ENCODE results near the gene MAP2K3. TPM values are rescaled to one million over a fixed set of nuclear protein-coding genes. Genes with fewer than 3 reads are reported as not detected.

Gene MAP2K3
- total RNA-seq, 1 donor from 2014 or later, result 68.3 TPM

- Histone ChIP-seq H3K27me3 (no peaks in the 10 kb centered on the region), H3K4me1 (peaks cover 20% of the 10 kb centered on the region), H3K36me3 (peaks cover 5% of the 10 kb centered on the region), H3K27ac (no peak overlapping the region), H3K4me3 (no peak overlapping the region), H3K9me3 (no peaks in the 10 kb centered on the region)
- ATAC-seq (no peak), DNase-seq (no peak)
- TF ChIP-seq CTCF (IDR thresholded peaks at IDR 0.05), result no peak
- intact Hi-C loops (cut with DNase I), result no loop called here
Measured at GRCh38 chr17:21247552-21248258, 36.8 kb upstream of the MAP2K3 start.

- no peak overlapping the region for H3K4me3 ChIP-seq
- H3K4me1 ChIP-seq, result peaks cover 21% of the 10 kb centered on the region
- intact Hi-C loops (cut with DNase I), result no loop called here
- ATAC-seq, result no peak
- no peak overlapping the region for H3K27ac ChIP-seq
- no peaks in the 10 kb centered on the region for H3K36me3 ChIP-seq
- no peak for DNase-seq
- no peaks in the 10 kb centered on the region for H3K9me3 ChIP-seq
- H3K27me3 ChIP-seq, result no peaks in the 10 kb centered on the region
- no peak for TF ChIP-seq CTCF (IDR thresholded peaks at IDR 0.05)
Measured at GRCh38 chr17:21248500-21248899, 36.0 kb upstream of the MAP2K3 start.

- Histone ChIP-seq H3K36me3 (no peaks in the 10 kb centered on the region), H3K27ac (no peak overlapping the region), H3K4me3 (no peak overlapping the region), H3K9me3 (no peaks in the 10 kb centered on the region), H3K27me3 (no peaks in the 10 kb centered on the region), H3K4me1 (peaks cover 28% of the 10 kb centered on the region)
- TF ChIP-seq CTCF (IDR thresholded peaks at IDR 0.05), result no peak
- DNase-seq, result no peak
- ATAC-seq, result no peak
- intact Hi-C loops (cut with DNase I), result no loop called here
Measured at GRCh38 chr17:21249086-21249795, 35.3 kb upstream of the MAP2K3 start.

- Histone ChIP-seq H3K36me3 (no peaks in the 10 kb centered on the region), H3K27me3 (no peaks in the 10 kb centered on the region), H3K4me1 (peaks cover 30% of the 10 kb centered on the region), H3K4me3 (no peak overlapping the region), H3K9me3 (no peaks in the 10 kb centered on the region), H3K27ac (no peak overlapping the region)
- TF ChIP-seq CTCF (IDR thresholded peaks at IDR 0.05), result no peak
- ATAC-seq (no peak), DNase-seq (no peak)
- intact Hi-C loops (cut with DNase I), result no loop called here
Measured at GRCh38 chr17:21249920-21250703, 34.4 kb upstream of the MAP2K3 start.

GRCh38 chr17:21250854-21251253 is 33.7 kb upstream of the MAP2K3 start:
- TF ChIP-seq CTCF (IDR thresholded peaks at IDR 0.05), result no peak
- Histone ChIP-seq H3K9me3 (no peaks in the 10 kb centered on the region), H3K36me3 (no peaks in the 10 kb centered on the region), H3K4me3 (no peak overlapping the region), H3K27ac (no peak overlapping the region), H3K4me1 (peaks cover 30% of the 10 kb centered on the region), H3K27me3 (no peaks in the 10 kb centered on the region)
- DNase-seq (no peak), ATAC-seq (no peak)
- intact Hi-C loops (cut with DNase I), result no loop called here

Data from upper lobe of right lung (tissue), 1 donor.